Measurements from ENCODE around the gene PLAU. TPM values are rescaled to one million over a fixed set of nuclear protein-coding genes. Genes with fewer than 3 reads are reported as not detected.

Gene PLAU
- total and polyA plus RNA-seq, 10 of the 15 experiments (the other 5 are each of a cell fraction or from before 2014, with no cell fraction given): 2.5 to 20.9 (median 11.5) TPM

DNA sequence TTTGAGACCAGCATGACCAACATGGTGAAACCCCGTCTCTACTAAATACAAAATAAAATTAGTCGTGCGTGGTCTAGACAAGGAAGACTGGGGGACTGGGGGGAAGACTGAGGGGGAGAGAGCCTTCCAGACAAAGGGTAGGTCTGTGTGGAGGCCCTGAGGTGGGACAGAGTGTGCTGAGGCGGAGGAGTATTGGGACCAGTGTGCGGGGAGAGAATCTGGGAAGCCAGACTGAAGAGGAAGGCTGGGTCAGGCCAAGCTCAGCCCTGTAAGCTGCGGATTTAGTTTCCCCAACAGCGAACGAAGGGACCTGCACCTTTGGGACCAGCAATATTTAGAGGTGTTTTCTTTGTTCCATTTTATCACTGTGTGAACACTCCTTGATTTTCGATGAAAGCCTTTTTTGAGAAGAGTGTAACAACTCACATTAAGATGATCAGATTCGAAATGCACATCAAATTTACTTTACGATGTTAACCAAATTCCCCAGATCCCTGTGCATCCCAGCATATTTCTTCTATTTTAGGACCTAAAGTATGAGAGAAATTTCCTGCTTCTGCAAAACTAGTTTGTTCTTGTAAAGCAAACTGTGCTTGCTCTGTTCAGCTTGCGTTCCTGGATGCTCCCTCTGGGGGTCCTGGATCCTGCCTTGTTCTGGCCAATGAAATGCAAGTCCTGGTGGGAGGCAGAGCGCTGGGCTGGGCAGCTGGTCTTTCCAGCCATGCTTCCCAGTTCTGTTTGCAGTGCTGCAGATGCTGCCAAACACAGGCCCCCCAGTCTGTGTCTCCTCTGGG, 39.4 kb downstream of the PLAU start:
- TF ChIP-seq MXI1 (IDR thresholded peaks at IDR 0.05; ENCODE audit: low read depth, low read length): no peak
- no peak for TF ChIP-seq SPI1 (IDR thresholded peaks at IDR 0.05; ENCODE audit: borderline replicate concordance, insufficient read depth, low read depth, low read length)
- TF ChIP-seq, protein P1, sequence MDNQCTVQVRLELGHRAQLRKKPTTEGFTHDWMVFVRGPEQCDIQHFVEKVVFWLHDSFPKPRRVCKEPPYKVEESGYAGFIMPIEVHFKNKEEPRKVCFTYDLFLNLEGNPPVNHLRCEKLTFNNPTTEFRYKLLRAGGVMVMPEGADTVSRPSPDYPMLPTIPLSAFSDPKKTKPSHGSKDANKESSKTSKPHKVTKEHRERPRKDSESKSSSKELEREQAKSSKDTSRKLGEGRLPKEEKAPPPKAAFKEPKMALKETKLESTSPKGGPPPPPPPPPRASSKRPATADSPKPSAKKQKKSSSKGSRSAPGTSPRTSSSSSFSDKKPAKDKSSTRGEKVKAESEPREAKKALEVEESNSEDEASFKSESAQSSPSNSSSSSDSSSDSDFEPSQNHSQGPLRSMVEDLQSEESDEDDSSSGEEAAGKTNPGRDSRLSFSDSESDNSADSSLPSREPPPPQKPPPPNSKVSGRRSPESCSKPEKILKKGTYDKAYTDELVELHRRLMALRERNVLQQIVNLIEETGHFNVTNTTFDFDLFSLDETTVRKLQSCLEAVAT (IDR thresholded peaks at IDR 0.05): no peak
- TF ChIP-seq, protein P2, sequence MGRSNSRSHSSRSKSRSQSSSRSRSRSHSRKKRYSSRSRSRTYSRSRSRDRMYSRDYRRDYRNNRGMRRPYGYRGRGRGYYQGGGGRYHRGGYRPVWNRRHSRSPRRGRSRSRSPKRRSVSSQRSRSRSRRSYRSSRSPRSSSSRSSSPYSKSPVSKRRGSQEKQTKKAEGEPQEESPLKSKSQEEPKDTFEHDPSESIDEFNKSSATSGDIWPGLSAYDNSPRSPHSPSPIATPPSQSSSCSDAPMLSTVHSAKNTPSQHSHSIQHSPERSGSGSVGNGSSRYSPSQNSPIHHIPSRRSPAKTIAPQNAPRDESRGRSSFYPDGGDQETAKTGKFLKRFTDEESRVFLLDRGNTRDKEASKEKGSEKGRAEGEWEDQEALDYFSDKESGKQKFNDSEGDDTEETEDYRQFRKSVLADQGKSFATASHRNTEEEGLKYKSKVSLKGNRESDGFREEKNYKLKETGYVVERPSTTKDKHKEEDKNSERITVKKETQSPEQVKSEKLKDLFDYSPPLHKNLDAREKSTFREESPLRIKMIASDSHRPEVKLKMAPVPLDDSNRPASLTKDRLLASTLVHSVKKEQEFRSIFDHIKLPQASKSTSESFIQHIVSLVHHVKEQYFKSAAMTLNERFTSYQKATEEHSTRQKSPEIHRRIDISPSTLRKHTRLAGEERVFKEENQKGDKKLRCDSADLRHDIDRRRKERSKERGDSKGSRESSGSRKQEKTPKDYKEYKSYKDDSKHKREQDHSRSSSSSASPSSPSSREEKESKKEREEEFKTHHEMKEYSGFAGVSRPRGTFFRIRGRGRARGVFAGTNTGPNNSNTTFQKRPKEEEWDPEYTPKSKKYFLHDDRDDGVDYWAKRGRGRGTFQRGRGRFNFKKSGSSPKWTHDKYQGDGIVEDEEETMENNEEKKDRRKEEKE (IDR thresholded peaks at IDR 0.05): no peak
- no peak for TF ChIP-seq HCFC1 (IDR thresholded peaks at IDR 0.05; ENCODE audit: low read length)
- TF ChIP-seq RELA (IDR thresholded peaks at IDR 0.05; ENCODE audit: borderline replicate concordance, partially characterized antibody): no peak
- no peak for TF ChIP-seq CEBPB (IDR thresholded peaks at IDR 0.05; ENCODE audit: borderline replicate concordance in 1 of 2, low read depth in 2 of 2, low read length in 2 of 2)
- TF ChIP-seq YY1 (IDR thresholded peaks at IDR 0.05; ENCODE audit: low read depth, low read length): no peak
- TF ChIP-seq, protein P3, sequence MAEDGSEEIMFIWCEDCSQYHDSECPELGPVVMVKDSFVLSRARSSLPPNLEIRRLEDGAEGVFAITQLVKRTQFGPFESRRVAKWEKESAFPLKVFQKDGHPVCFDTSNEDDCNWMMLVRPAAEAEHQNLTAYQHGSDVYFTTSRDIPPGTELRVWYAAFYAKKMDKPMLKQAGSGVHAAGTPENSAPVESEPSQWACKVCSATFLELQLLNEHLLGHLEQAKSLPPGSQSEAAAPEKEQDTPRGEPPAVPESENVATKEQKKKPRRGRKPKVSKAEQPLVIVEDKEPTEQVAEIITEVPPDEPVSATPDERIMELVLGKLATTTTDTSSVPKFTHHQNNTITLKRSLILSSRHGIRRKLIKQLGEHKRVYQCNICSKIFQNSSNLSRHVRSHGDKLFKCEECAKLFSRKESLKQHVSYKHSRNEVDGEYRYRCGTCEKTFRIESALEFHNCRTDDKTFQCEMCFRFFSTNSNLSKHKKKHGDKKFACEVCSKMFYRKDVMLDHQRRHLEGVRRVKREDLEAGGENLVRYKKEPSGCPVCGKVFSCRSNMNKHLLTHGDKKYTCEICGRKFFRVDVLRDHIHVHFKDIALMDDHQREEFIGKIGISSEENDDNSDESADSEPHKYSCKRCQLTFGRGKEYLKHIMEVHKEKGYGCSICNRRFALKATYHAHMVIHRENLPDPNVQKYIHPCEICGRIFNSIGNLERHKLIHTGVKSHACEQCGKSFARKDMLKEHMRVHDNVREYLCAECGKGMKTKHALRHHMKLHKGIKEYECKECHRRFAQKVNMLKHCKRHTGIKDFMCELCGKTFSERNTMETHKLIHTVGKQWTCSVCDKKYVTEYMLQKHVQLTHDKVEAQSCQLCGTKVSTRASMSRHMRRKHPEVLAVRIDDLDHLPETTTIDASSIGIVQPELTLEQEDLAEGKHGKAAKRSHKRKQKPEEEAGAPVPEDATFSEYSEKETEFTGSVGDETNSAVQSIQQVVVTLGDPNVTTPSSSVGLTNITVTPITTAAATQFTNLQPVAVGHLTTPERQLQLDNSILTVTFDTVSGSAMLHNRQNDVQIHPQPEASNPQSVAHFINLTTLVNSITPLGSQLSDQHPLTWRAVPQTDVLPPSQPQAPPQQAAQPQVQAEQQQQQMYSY (CRISPR knock-in tag; IDR thresholded peaks at IDR 0.05): no peak
- no peaks in the 10 kb centered on the region for H3K9me3 ChIP-seq (replicated peaks; ENCODE audit: control insufficient read depth, insufficient read depth, low read length)
- BruUV-seq (replicated peaks): no TSS peak
- DNase-seq (ENCODE audit: low read depth, low spot score) (no peak), ATAC-seq (no peak), FAIRE-seq (no peak)
- no peak overlapping the region for H3K9ac ChIP-seq (ENCODE audit: control insufficient read depth, insufficient read depth, low read length)
- in situ Hi-C loops (cut with MboI): no loop called here
- no peak overlapping the region for H3K4me3 ChIP-seq
- whole genome bisulfite sequencing (ENCODE audit: insufficient coverage, insufficient replicate concordance, low lambda C conversion rate, missing lambda C conversion rate): 66% methylated on average over 13 of the region's 13 CpGs
- H3K79me2 ChIP-seq (ENCODE audit: control insufficient read depth, insufficient read depth, low read length): no peaks in the 10 kb centered on the region
- no peak overlapping the region for H2AFZ ChIP-seq (ENCODE audit: control insufficient read depth, low read depth, low read length)
- ChIA-PET SMC1A (ENCODE audit: uncharacterized antibody, unreplicated experiment) (interaction anchor here (0.6 to 1.0 kb wide), 2 partner anchors 10 to 1212 kb away, joined by 3 read pairs; no protein-coding TSS in a partner anchor), POLR2A (no interaction called here), RAD21 (ENCODE audit: unreplicated experiment) (no interaction called here), CTCF (interaction anchor here (0.7 to 0.9 kb wide), 2 partner anchors 71 to 99 kb away, joined by 3 read pairs; no protein-coding TSS in a partner anchor)
- no peak overlapping the region for H3K27ac ChIP-seq (ENCODE audit: control insufficient read depth, insufficient read depth)
- H3K4me2 ChIP-seq (ENCODE audit: control insufficient read depth, insufficient read depth): no peak overlapping the region
- no peaks in the 10 kb centered on the region for H3K36me3 ChIP-seq (ENCODE audit: control insufficient read depth in 2 of 2, insufficient read depth in 2 of 2, low read length in 1 of 2)
- H3K4me1 ChIP-seq (ENCODE audit: control insufficient read depth, insufficient read depth, low read length): no peaks in the 10 kb centered on the region
- no peaks in the 10 kb centered on the region for H3K27me3 ChIP-seq (replicated peaks in 1 of 2; ENCODE audit: control insufficient read depth in 2 of 2, insufficient read depth in 2 of 2, low read length in 1 of 2)
- no peaks in the 10 kb centered on the region for H4K20me1 ChIP-seq (ENCODE audit: control insufficient read depth, insufficient read depth)
- intact Hi-C loops (cut with micrococcal nuclease; ENCODE audit: unreplicated experiment): no loop called here

Data from GM12878 (cell line).